ENCODE data around the gene DDX39B. TPM values are rescaled to one million over a fixed set of nuclear protein-coding genes. Genes with fewer than 3 reads are reported as not detected.
"Not testable (repeated sequence)": the region's sequence is repeated elsewhere in the genome, so short reads cannot be mapped to it uniquely, and the experiment has no call there.

The DDX39B gene
- total RNA-seq: 290 and 412 TPM in 2 replicates

GRCh38 chr6:31541658-31542521, at the start of gene DDX39B:
Gene DDX39B, minus strand, starts transcription at chr6:31542003. Its CDS starts 1,471 bp downstream, at chr6:31540532.
- DNase-seq (ENCODE audit: low read depth): peak; percentile 91
- Histone ChIP-seq H3K4me3 (ENCODE audit: low read depth, low read length) (peak within 1 kb of the TSS; percentile 83), H3K27me3 (ENCODE audit: control insufficient read depth, insufficient read depth, low read length) (no peaks in the 10 kb centered on the region), H3K36me3 (ENCODE audit: control insufficient read depth, insufficient read depth, low read length) (peaks cover 3% of the 10 kb centered on the region)
- no peak for TF ChIP-seq CTCF (IDR thresholded peaks at IDR 0.05; ENCODE audit: insufficient read depth, low read length, poor library complexity, severe bottlenecking)

- H3K36me3 ChIP-seq (ENCODE audit: control insufficient read depth, insufficient read depth, low read length); DNase-seq (ENCODE audit: low read depth); H3K27me3 ChIP-seq (ENCODE audit: control insufficient read depth, insufficient read depth, low read length); H3K4me3 ChIP-seq (ENCODE audit: low read depth, low read length): not testable (repeated sequence)
Measured at GRCh38 chr6:31590691-31591090, 48.9 kb upstream of the DDX39B start.

- Histone ChIP-seq H3K4me3 (ENCODE audit: low read depth, low read length) (no peak overlapping the region), H3K27me3 (ENCODE audit: control insufficient read depth, insufficient read depth, low read length) (no peaks in the 10 kb centered on the region), H3K36me3 (ENCODE audit: control insufficient read depth, insufficient read depth, low read length) (no peaks in the 10 kb centered on the region)
- TF ChIP-seq CTCF (IDR thresholded peaks at IDR 0.05; ENCODE audit: insufficient read depth, low read length, poor library complexity, severe bottlenecking): no peak
- DNase-seq (ENCODE audit: low read depth): no peak
Measured at GRCh38 chr6:31588871-31589650, 47.3 kb upstream of the DDX39B start.

- Histone ChIP-seq H3K27me3 (ENCODE audit: control insufficient read depth, insufficient read depth, low read length) (no peaks in the 10 kb centered on the region), H3K36me3 (ENCODE audit: control insufficient read depth, insufficient read depth, low read length) (no peaks in the 10 kb centered on the region), H3K4me3 (ENCODE audit: low read depth, low read length) (no peak overlapping the region)
- no peak for TF ChIP-seq CTCF (IDR thresholded peaks at IDR 0.05; ENCODE audit: insufficient read depth, low read length, poor library complexity, severe bottlenecking)
- no peak for DNase-seq (ENCODE audit: low read depth)
Measured at GRCh38 chr6:31587791-31588777, 46.3 kb upstream of the DDX39B start.

- TF ChIP-seq CTCF (IDR thresholded peaks at IDR 0.05; ENCODE audit: insufficient read depth, low read length, poor library complexity, severe bottlenecking): no peak
- Histone ChIP-seq H3K27me3 (ENCODE audit: control insufficient read depth, insufficient read depth, low read length) (no peaks in the 10 kb centered on the region), H3K36me3 (ENCODE audit: control insufficient read depth, insufficient read depth, low read length) (no peaks in the 10 kb centered on the region), H3K4me3 (ENCODE audit: low read depth, low read length) (no peak overlapping the region)
- no peak for DNase-seq (ENCODE audit: low read depth)
Measured at GRCh38 chr6:31586599-31587281, 44.9 kb upstream of the DDX39B start.

Measured in kidney epithelial cell (primary cell).